SK-N-SH (cell line): ENCODE data around the gene ZCCHC2. TPM values are rescaled to one million over a fixed set of nuclear protein-coding genes. Genes with fewer than 3 reads are reported as not detected.

Experiments used
- CTCF ChIA-PET: fragments of 300-600, 350-600 bp; formaldehyde crosslinking; extraction: SDS; loops from one replicate; lab custom pipeline; 2021; lab: Yijun Ruan, JAX
- POLR2A ChIA-PET: fragments of 350-600 bp; sonication (Branson Sonifier 250); formaldehyde crosslinking; extraction: SDS; loops from one replicate; lab custom pipeline; 2020; ENCODE audit warnings: antibody characterized with exemption, inconsistent platforms; lab: Yijun Ruan, JAX
- DNase-seq: peaks from one replicate; pipeline ENCODE4 v3.0.0; 2012
- H2AFZ ChIP-seq: fragments of 200-600 bp; sonication (generic); 2 replicates; pipeline ENCODE4 v1.8.1; 2016; ENCODE audit warnings: antibody characterized with exemption, mild to moderate bottlenecking, low read depth
- H3F3A ChIP-seq: fragments of 200-600 bp; sonication (generic); replicated peaks from 2 replicates; pipeline ENCODE3; 2016; ENCODE audit warnings: antibody characterized with exemption, mild to moderate bottlenecking; ENCODE audit not compliant: insufficient read depth
- H3K27ac ChIP-seq, 2 experiments: fragments of 200-500 bp in 1 of 2; fragments of 200-600 bp in 1 of 2; sonication (Bioruptor generic) in 1 of 2; sonication (generic), shearing (Covaris generic) in 1 of 2; 2 replicates each; pipeline versions ENCODE4 v1.5.1 to v1.6.1; 2014 to 2016; ENCODE audit warnings: low read depth in 2 of 2, inconsistent platforms in 1 of 2, low read length in 1 of 2, mild to moderate bottlenecking in 1 of 2, mixed read lengths in 1 of 2
- H3K27me3 ChIP-seq: fragments of 200-600 bp; sonication (generic), shearing (Covaris generic); 2 replicates; pipeline ENCODE4 v1.6.1; 2016; ENCODE audit warnings: mixed run types; ENCODE audit not compliant: insufficient read depth
- H3K36me3 ChIP-seq, 2 experiments: fragments of 200-500 bp in 1 of 2; fragments of 200-600 bp in 1 of 2; sonication (Bioruptor generic) in 1 of 2; sonication (generic) in 1 of 2; replicated peaks in 1 of 2; 2 replicates each; pipeline versions ENCODE3 to v1.5.1; 2014 to 2016; ENCODE audit warnings: low read length in 1 of 2, mild to moderate bottlenecking in 1 of 2; ENCODE audit not compliant: insufficient read depth in 2 of 2, control insufficient read depth in 1 of 2
- H3K4me1 ChIP-seq, 2 experiments: fragments of 200-500 bp in 1 of 2; fragments of 200-600 bp in 1 of 2; sonication (Bioruptor generic) in 1 of 2; sonication (generic), shearing (Covaris generic) in 1 of 2; 2 replicates each; pipeline versions ENCODE4 v1.5.1 to v1.6.1; 2014 to 2016; ENCODE audit warnings: low read depth in 1 of 2, low read length in 1 of 2, mixed run types in 1 of 2; ENCODE audit not compliant: insufficient read depth in 2 of 2, control insufficient read depth in 1 of 2
- H3K4me2 ChIP-seq: fragments of 200-600 bp; sonication (generic), shearing (Covaris generic); 2 replicates; pipeline ENCODE4 v1.6.1; 2017; ENCODE audit warnings: mixed run types
- H3K4me3 ChIP-seq, 2 experiments: fragments of 200-500 bp in 1 of 2; fragments of 200-600 bp in 1 of 2; sonication (Bioruptor generic) in 1 of 2; sonication (generic), shearing (Covaris generic) in 1 of 2; 2 replicates each; pipeline versions ENCODE4 v1.5.1 to v1.8.1; 2014 to 2016; ENCODE audit warnings: low read depth in 2 of 2, inconsistent platforms in 1 of 2, low read length in 1 of 2, mild to moderate bottlenecking in 1 of 2, mixed read lengths in 1 of 2, moderate library complexity in 1 of 2
- H3K79me2 ChIP-seq: fragments of 200-600 bp; sonication (generic); 2 replicates; pipeline ENCODE4 v1.8.1; 2017; ENCODE audit warnings: mild to moderate bottlenecking; ENCODE audit not compliant: insufficient read depth
- H3K9ac ChIP-seq: fragments of 200-600 bp; sonication (generic); 2 replicates; pipeline ENCODE4 v1.6.1; 2017; ENCODE audit warnings: mixed run types
- H3K9me2 ChIP-seq: fragments of 200-600 bp; sonication (generic); 2 replicates; pipeline ENCODE4 v1.6.1; 2017; ENCODE audit warnings: mixed run types
- H3K9me3 ChIP-seq: fragments of 200-600 bp; sonication (generic); 2 replicates; pipeline ENCODE4 v1.6.1; 2017; ENCODE audit warnings: mixed run types, mild to moderate bottlenecking, moderate library complexity
- H4K20me1 ChIP-seq: fragments of 200-600 bp; sonication (generic); 2 replicates; pipeline ENCODE4 v1.6.1; 2017; ENCODE audit warnings: mild to moderate bottlenecking, mixed run types; ENCODE audit not compliant: insufficient read depth
- CHD2 ChIP-seq: fragments of 150-350 bp; IDR thresholded peaks from 2 replicates; pipeline ENCODE4 v1.6.1; 2018; ENCODE audit warnings: low read length; ENCODE audit not compliant: partially characterized antibody
- EZH2phosphoT487 ChIP-seq: fragments of 200-600 bp; sonication (generic); IDR thresholded peaks from 2 replicates; pipeline ENCODE4 v1.6.1; 2017; ENCODE audit warnings: low read depth, mixed run types, mild to moderate bottlenecking, antibody characterized with exemption, moderate library complexity, borderline replicate concordance
- FOXJ3 ChIP-seq: sonication (generic); formaldehyde crosslinking; IDR thresholded peaks from 2 replicates; pipeline ENCODE4 v1.5.1; 2020; ENCODE audit warnings: mild to moderate bottlenecking, missing genetic modification reagents
- FOXM1 ChIP-seq: IDR thresholded peaks from 2 replicates; pipeline ENCODE4 v1.4.0; 2012; ENCODE audit warnings: low read depth, mild to moderate bottlenecking
- GATA2 ChIP-seq: sonication (generic); formaldehyde crosslinking; IDR thresholded peaks from 2 replicates; pipeline ENCODE4 v1.5.0; 2020; ENCODE audit warnings: mild to moderate bottlenecking, missing genetic modification reagents
- IRF3 ChIP-seq: fragments of 150-350 bp; IDR thresholded peaks from 2 replicates; pipeline ENCODE4 v1.6.1; 2016; ENCODE audit warnings: mild to moderate bottlenecking, low read depth, low read length
- JUND ChIP-seq: IDR thresholded peaks from 2 replicates; pipeline ENCODE4 v1.4.0; 2012
- MEF2A ChIP-seq: IDR thresholded peaks from 2 replicates; pipeline ENCODE4 v1.4.0; 2012; ENCODE audit warnings: low read depth, borderline replicate concordance
- MXI1 ChIP-seq: IDR thresholded peaks from 2 replicates; pipeline ENCODE4 v1.6.1; 2012; ENCODE audit warnings: mild to moderate bottlenecking, low read depth, low read length, improper control_type of control experiment
- POLR2AphosphoS5 ChIP-seq: IDR thresholded peaks from 2 replicates; pipeline ENCODE4 v1.6.1; 2012; ENCODE audit warnings: low read depth, low read length
- RAD21 ChIP-seq: IDR thresholded peaks from 2 replicates; pipeline ENCODE4 v1.6.1; 2012; ENCODE audit warnings: mild to moderate bottlenecking, low read length
- RCOR1 ChIP-seq: fragments of 150-350 bp; IDR thresholded peaks from 2 replicates; pipeline ENCODE4 v1.6.1; 2017; ENCODE audit warnings: antibody characterized with exemption, low read length
- TCF12 ChIP-seq: IDR thresholded peaks from 2 replicates; pipeline ENCODE4 v1.4.0; 2012
- USF2 ChIP-seq: fragments of 150-350 bp; IDR thresholded peaks from 2 replicates; pipeline ENCODE4 v1.6.1; 2017; ENCODE audit warnings: antibody characterized with exemption, low read length, low read depth, borderline replicate concordance
- ZBTB33 ChIP-seq: IDR thresholded peaks from 2 replicates; pipeline ENCODE4 v1.4.0; 2012; ENCODE audit warnings: low read depth, borderline replicate concordance
- WGBS: methylation state at CpG from one replicate; pipeline ENCODE4 v1.1.6; 2017; ENCODE audit warnings: low lambda C conversion rate; 5-methylcytosine and 5-hydroxymethylcytosine counted together
- polyA plus RNA-seq, 3 experiments: library from polyadenylated mRNA; depleted of rRNA; stranded (reverse); fragments of >200 nt; gene quantifications; 2 replicates each; pipeline ENCODE4 v1.2.3, GENCODE V29; 2012

The ZCCHC2 gene
- polyA plus RNA-seq, 1 of the 3 experiments (the other 2 are of a cell fraction) = 7.3 TPM

- Histone ChIP-seq H3K9ac (no peak overlapping the region), H3K4me1 (no peaks in the 10 kb centered on the region), H3K9me3 (no peaks in the 10 kb centered on the region), H3K79me2 (no peaks in the 10 kb centered on the region), H3K9me2 (no peaks in the 10 kb centered on the region), H3K4me2 (no peak overlapping the region), H3K36me3 (no peaks in the 10 kb centered on the region), H3F3A (no peaks in the 10 kb centered on the region), H2AFZ (no peak overlapping the region), H3K27me3 (no peaks in the 10 kb centered on the region), H3K4me3 (no peak overlapping the region), H3K27ac (no peak overlapping the region), H4K20me1 (no peaks in the 10 kb centered on the region)
- ChIA-PET CTCF (no interaction called here), POLR2A (no interaction called here)
- DNase-seq = no peak
- 77% methylated on average over 17 of the region's 17 CpGs for WGBS
- TF ChIP-seq USF2 (no peak), MEF2A (no peak), EZH2phosphoT487 (no peak), TCF12 (no peak), ZBTB33 (no peak), FOXJ3 (no peak), CHD2 (no peak), FOXM1 (no peak), JUND (no peak), IRF3 (no peak), POLR2AphosphoS5 (no peak), MXI1 (no peak)
Observed at GRCh38 chr18:62493033-62493862, 29.6 kb upstream of the ZCCHC2 start.

- H3K4me2 ChIP-seq = no peak overlapping the region
- no peak overlapping the region for H2AFZ ChIP-seq
Observed at GRCh38 chr18:62494764-62495163, 28.1 kb upstream of the ZCCHC2 start.

More at GRCh38 chr18:62494764-62495163, 28.1 kb upstream of the ZCCHC2 start:
- no peak for TF ChIP-seq RAD21
- no peak for TF ChIP-seq RCOR1
- TF ChIP-seq FOXJ3 = no peak
- TF ChIP-seq GATA2 (CRISPR knock-in tag) = no peak
- Histone ChIP-seq H3K27ac (no peak overlapping the region), H3K36me3 (no peaks in the 10 kb centered on the region), H3K9me3 (no peaks in the 10 kb centered on the region), H3K4me1 (no peaks in the 10 kb centered on the region), H3K9ac (no peak overlapping the region), H3K79me2 (no peaks in the 10 kb centered on the region), H3F3A (no peaks in the 10 kb centered on the region), H3K4me3 (no peak overlapping the region), H4K20me1 (no peaks in the 10 kb centered on the region), H3K27me3 (no peaks in the 10 kb centered on the region), H3K9me2 (no peaks in the 10 kb centered on the region)
- no peak for DNase-seq
- 75% methylated on average over 3 of the region's 3 CpGs for WGBS
- ChIA-PET POLR2A (no interaction called here), CTCF (no interaction called here)
